HepG2 (cell line): ENCODE data around the gene SMIM1. TPM values are rescaled to one million over a fixed set of nuclear protein-coding genes. Genes with fewer than 3 reads are reported as not detected.

ENCODE experiments used
- ARNT2 ChIP-seq: sonication (generic); formaldehyde crosslinking; IDR thresholded peaks from 2 replicates; pipeline ENCODE4 v1.8.0; 2022; ENCODE audit warnings: mild to moderate bottlenecking, low read depth, missing genetic modification reagents, moderate library complexity
- ARNTL ChIP-seq: sonication (generic); formaldehyde crosslinking; IDR thresholded peaks from 2 replicates; pipeline ENCODE4 v1.4.0; 2020; ENCODE audit warnings: mild to moderate bottlenecking, missing genetic modification reagents
- HNF4A ChIP-seq: sonication (generic); formaldehyde crosslinking; IDR thresholded peaks from 2 replicates; pipeline ENCODE4 v1.4.0; 2020; ENCODE audit warnings: missing genetic modification reagents
- IKZF1 ChIP-seq: fragments of 450-650 bp; IDR thresholded peaks from 2 replicates; pipeline ENCODE4 v1.7.1; 2016
- PRDM10 ChIP-seq: sonication (generic); formaldehyde crosslinking; IDR thresholded peaks from 2 replicates; pipeline ENCODE4 v1.4.0; 2020; ENCODE audit warnings: low read depth, missing genetic modification reagents
- SMARCC2 ChIP-seq: fragments of 450-650 bp; IDR thresholded peaks from 2 replicates; pipeline ENCODE4 v1.6.1; 2017; ENCODE audit warnings: antibody characterized with exemption, mild to moderate bottlenecking
- SNAPC4 ChIP-seq: sonication (generic); formaldehyde crosslinking; IDR thresholded peaks from 2 replicates; pipeline ENCODE4 v1.4.0; 2020; ENCODE audit warnings: mild to moderate bottlenecking, missing genetic modification reagents
- STAT5B ChIP-seq: sonication (generic); formaldehyde crosslinking; IDR thresholded peaks from 2 replicates; pipeline ENCODE4 v1.4.0; 2020; ENCODE audit warnings: missing genetic modification reagents
- ZBTB10 ChIP-seq: sonication (generic); formaldehyde crosslinking; IDR thresholded peaks from 2 replicates; pipeline ENCODE4 v1.4.0; 2020; ENCODE audit warnings: missing genetic modification reagents, borderline replicate concordance
- ZC3H13 ChIP-seq: sonication (generic); formaldehyde crosslinking; IDR thresholded peaks from 2 replicates; pipeline ENCODE4 v1.8.1; 2023; ENCODE audit warnings: mild to moderate bottlenecking, missing genetic modification reagents, moderate library complexity
- ZFP82 ChIP-seq: sonication (generic); formaldehyde crosslinking; IDR thresholded peaks from 2 replicates; pipeline ENCODE4 v1.5.1; 2020; ENCODE audit warnings: mild to moderate bottlenecking, missing genetic modification reagents, borderline replicate concordance
- ZFX ChIP-seq: sonication (generic); formaldehyde crosslinking; IDR thresholded peaks from 2 replicates; pipeline ENCODE4 v1.4.0; 2020; ENCODE audit warnings: mild to moderate bottlenecking, low read depth, missing genetic modification reagents, moderate library complexity
- ZNF234 ChIP-seq: sonication (generic); formaldehyde crosslinking; conservative IDR thresholded peaks from 2 replicates; pipeline ENCODE4 v1.5.1; 2020; ENCODE audit warnings: mild to moderate bottlenecking, missing genetic modification reagents
- ZNF557 ChIP-seq: sonication (generic); formaldehyde crosslinking; IDR thresholded peaks from 2 replicates; pipeline ENCODE4 v1.4.0; 2020; ENCODE audit warnings: missing genetic modification reagents
- ZNF598 ChIP-seq: sonication (generic); formaldehyde crosslinking; IDR thresholded peaks from 2 replicates; pipeline ENCODE4 v1.5.1; 2020; ENCODE audit warnings: mild to moderate bottlenecking, missing genetic modification reagents, borderline replicate concordance
- ZNF839 ChIP-seq: sonication (generic); formaldehyde crosslinking; IDR thresholded peaks from 2 replicates; pipeline ENCODE4 v1.4.0; 2020; ENCODE audit warnings: missing genetic modification reagents, mild to moderate bottlenecking, borderline replicate concordance
- polyA plus RNA-seq, 8 experiments: library from polyadenylated mRNA; depleted of rRNA in 3 of 8; stranded (reverse) in 7 of 8; unstranded in 1 of 8; fragments of >200 nt; fragmentation: Illumina TruSeq in 4 of 8; extraction: Trizol in 4 of 8; gene quantifications; 2 replicates each; pipeline versions ENCODE4 v1.2.1 to v1.2.3, GENCODE V29; 2011 to 2016; ENCODE audit warnings: low read depth in 4 of 8, missing spikeins in 1 of 8, mixed read lengths in 1 of 8; ENCODE audit not compliant: insufficient read depth in 1 of 8
- total RNA-seq, 5 experiments: library from RNA; depleted of rRNA; stranded (reverse); fragments of >200 nt; fragmentation: Illumina TruSeq; extraction: Trizol; gene quantifications; 2 replicates each; pipeline ENCODE4 v1.2.3, GENCODE V29; 2016; ENCODE audit warnings: low read depth in 1 of 5

Gene SMIM1
- total and polyA plus RNA-seq, 2 of the 13 experiments (the other 11 are each of a cell fraction or from before 2014, with no cell fraction given): 12.4 to 56.3 TPM

GRCh38 chr1:3772715-3773571 is at the start of gene SMIM1 (continued):
- TF ChIP-seq PRDM10 (CRISPR knock-in tag) (no peak), ZNF598 (CRISPR knock-in tag) (peak; percentile 86; the same call in 1 of the 2 replicates), IKZF1 (no peak), ZNF557 (CRISPR knock-in tag) (no peak), ZC3H13 (no peak), SMARCC2 (no peak), ZNF234 (CRISPR knock-in tag) (0 out of 2 replicates have a peak, but pooled peaks have one; percentile 48), STAT5B (CRISPR knock-in tag) (no peak), HNF4A (peak; percentile 46), ZFP82 (CRISPR knock-in tag) (no peak), ZBTB10 (CRISPR knock-in tag) (no peak), ARNTL (CRISPR knock-in tag) (peak; percentile 36), ARNT2 (CRISPR knock-in tag) (0 out of 2 replicates have a peak, but pooled peaks have one; percentile 15), ZNF839 (no peak), SNAPC4 (CRISPR knock-in tag) (no peak), ZFX (peak; percentile 69)
